ENCODE data around the gene SOWAHA.

The SOWAHA gene

DNA sequence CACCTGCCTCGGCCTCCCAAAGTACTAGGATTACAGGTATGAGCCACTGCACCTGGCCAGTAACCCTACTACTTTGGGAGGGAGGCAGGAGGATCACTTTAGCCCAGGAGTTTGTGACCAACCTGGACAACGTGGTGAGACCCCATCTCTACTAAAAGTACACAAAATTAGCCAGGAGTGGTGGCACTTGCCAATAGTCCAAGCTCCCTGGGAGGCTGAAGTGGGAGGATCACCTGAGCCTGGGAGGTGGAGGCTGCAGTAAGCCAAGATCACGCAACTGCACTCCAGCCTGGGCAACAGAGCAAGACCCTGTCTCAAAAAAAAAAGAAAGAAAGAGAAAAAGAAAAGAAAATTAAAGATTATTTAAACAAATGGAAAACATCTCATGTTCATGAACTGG is 42.9 kb downstream of the SOWAHA start:
- DNase-seq = no peak

GRCh38 chr5:132859889-132860437 is 46.9 kb downstream of the SOWAHA start:
- no peak for DNase-seq

DNA sequence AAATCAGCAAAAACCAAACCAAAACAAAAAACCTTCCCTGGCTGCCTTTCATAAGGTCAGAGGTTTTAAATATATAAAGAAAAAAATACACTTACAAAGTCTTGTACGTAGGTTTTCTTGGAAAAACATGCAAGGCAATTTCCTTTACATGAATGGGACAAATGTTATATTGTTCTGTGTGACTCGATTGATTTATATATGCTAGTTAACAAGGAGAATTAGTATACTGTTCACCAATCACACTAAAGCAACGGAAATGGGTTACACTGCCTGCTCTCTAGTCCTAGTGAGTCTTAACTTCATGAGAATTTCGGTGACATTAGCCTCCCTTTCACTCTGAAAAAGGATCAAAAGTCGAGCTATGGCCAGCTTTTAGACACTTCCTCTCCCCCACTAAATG is 47.6 kb downstream of the SOWAHA start:
- no peak for DNase-seq

DNA sequence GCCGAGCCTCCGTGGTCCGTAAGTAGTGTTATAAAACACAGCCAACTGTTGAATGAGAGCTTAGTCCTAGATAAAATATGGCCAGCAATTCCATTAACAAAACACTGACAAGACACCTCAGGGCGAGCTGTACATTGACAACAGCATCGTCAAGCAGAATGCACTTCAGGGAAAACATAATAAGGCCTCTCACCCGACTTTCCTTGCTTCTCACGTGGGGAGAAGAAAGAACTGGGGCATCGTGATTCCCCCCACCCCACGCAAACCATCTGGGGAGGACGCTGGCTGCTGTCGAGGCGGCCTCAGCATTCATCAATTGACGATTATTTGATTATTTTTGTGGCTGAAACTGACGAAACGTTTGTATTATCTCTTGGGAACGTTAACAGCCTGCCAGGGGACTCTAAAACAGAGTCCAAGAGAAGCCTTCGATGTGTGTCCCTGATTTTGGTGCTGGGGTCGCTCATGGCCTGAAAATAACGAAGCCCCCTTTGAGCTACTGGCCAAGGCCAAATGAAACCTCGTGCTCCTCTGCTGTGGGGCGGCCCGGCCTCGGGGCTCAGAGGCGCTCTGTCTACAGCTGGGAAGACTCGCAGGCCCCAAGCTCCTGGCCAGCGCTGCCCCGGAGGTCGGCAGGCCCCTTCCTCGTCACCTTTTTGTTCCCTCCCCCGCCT is 52.7 kb downstream of the SOWAHA start:
- no peak for DNase-seq
